SK-N-SH (cell line): Measurements from ENCODE around the gene TMEM52B. TPM values are rescaled to one million over a fixed set of nuclear protein-coding genes. Genes with fewer than 3 reads are reported as not detected.
"Not testable (repeated sequence)": the region's sequence is repeated elsewhere in the genome, so short reads cannot be mapped to it uniquely, and the experiment has no call there.

Source experiments
- CTCF ChIA-PET: fragments of 300-600, 350-600 bp; formaldehyde crosslinking; extraction: SDS; loops from one replicate; lab custom pipeline; 2021; lab: Yijun Ruan, JAX
- POLR2A ChIA-PET: fragments of 350-600 bp; sonication (Branson Sonifier 250); formaldehyde crosslinking; extraction: SDS; loops from one replicate; lab custom pipeline; 2020; ENCODE audit warnings: antibody characterized with exemption, inconsistent platforms; lab: Yijun Ruan, JAX
- DNase-seq: peaks from one replicate; pipeline ENCODE4 v3.0.0; 2012
- H2AFZ ChIP-seq: fragments of 200-600 bp; sonication (generic); 2 replicates; pipeline ENCODE4 v1.8.1; 2016; ENCODE audit warnings: antibody characterized with exemption, mild to moderate bottlenecking, low read depth
- H3F3A ChIP-seq: fragments of 200-600 bp; sonication (generic); replicated peaks from 2 replicates; pipeline ENCODE3; 2016; ENCODE audit warnings: antibody characterized with exemption, mild to moderate bottlenecking; ENCODE audit not compliant: insufficient read depth
- H3K27ac ChIP-seq, 2 experiments: fragments of 200-500 bp in 1 of 2; fragments of 200-600 bp in 1 of 2; sonication (Bioruptor generic) in 1 of 2; sonication (generic), shearing (Covaris generic) in 1 of 2; 2 replicates each; pipeline versions ENCODE4 v1.5.1 to v1.6.1; 2014 to 2016; ENCODE audit warnings: low read depth in 2 of 2, inconsistent platforms in 1 of 2, low read length in 1 of 2, mild to moderate bottlenecking in 1 of 2, mixed read lengths in 1 of 2
- H3K27me3 ChIP-seq: fragments of 200-600 bp; sonication (generic), shearing (Covaris generic); 2 replicates; pipeline ENCODE4 v1.6.1; 2016; ENCODE audit warnings: mixed run types; ENCODE audit not compliant: insufficient read depth
- H3K36me3 ChIP-seq, 2 experiments: fragments of 200-500 bp in 1 of 2; fragments of 200-600 bp in 1 of 2; sonication (Bioruptor generic) in 1 of 2; sonication (generic) in 1 of 2; replicated peaks in 1 of 2; 2 replicates each; pipeline versions ENCODE3 to v1.5.1; 2014 to 2016; ENCODE audit warnings: low read length in 1 of 2, mild to moderate bottlenecking in 1 of 2; ENCODE audit not compliant: insufficient read depth in 2 of 2, control insufficient read depth in 1 of 2
- H3K4me1 ChIP-seq, 2 experiments: fragments of 200-500 bp in 1 of 2; fragments of 200-600 bp in 1 of 2; sonication (Bioruptor generic) in 1 of 2; sonication (generic), shearing (Covaris generic) in 1 of 2; 2 replicates each; pipeline versions ENCODE4 v1.5.1 to v1.6.1; 2014 to 2016; ENCODE audit warnings: low read depth in 1 of 2, low read length in 1 of 2, mixed run types in 1 of 2; ENCODE audit not compliant: insufficient read depth in 2 of 2, control insufficient read depth in 1 of 2
- H3K4me2 ChIP-seq: fragments of 200-600 bp; sonication (generic), shearing (Covaris generic); 2 replicates; pipeline ENCODE4 v1.6.1; 2017; ENCODE audit warnings: mixed run types
- H3K4me3 ChIP-seq, 2 experiments: fragments of 200-500 bp in 1 of 2; fragments of 200-600 bp in 1 of 2; sonication (Bioruptor generic) in 1 of 2; sonication (generic), shearing (Covaris generic) in 1 of 2; 2 replicates each; pipeline versions ENCODE4 v1.5.1 to v1.8.1; 2014 to 2016; ENCODE audit warnings: low read depth in 2 of 2, inconsistent platforms in 1 of 2, low read length in 1 of 2, mild to moderate bottlenecking in 1 of 2, mixed read lengths in 1 of 2, moderate library complexity in 1 of 2
- H3K79me2 ChIP-seq: fragments of 200-600 bp; sonication (generic); 2 replicates; pipeline ENCODE4 v1.8.1; 2017; ENCODE audit warnings: mild to moderate bottlenecking; ENCODE audit not compliant: insufficient read depth
- H3K9ac ChIP-seq: fragments of 200-600 bp; sonication (generic); 2 replicates; pipeline ENCODE4 v1.6.1; 2017; ENCODE audit warnings: mixed run types
- H3K9me2 ChIP-seq: fragments of 200-600 bp; sonication (generic); 2 replicates; pipeline ENCODE4 v1.6.1; 2017; ENCODE audit warnings: mixed run types
- H3K9me3 ChIP-seq: fragments of 200-600 bp; sonication (generic); 2 replicates; pipeline ENCODE4 v1.6.1; 2017; ENCODE audit warnings: mixed run types, mild to moderate bottlenecking, moderate library complexity
- H4K20me1 ChIP-seq: fragments of 200-600 bp; sonication (generic); 2 replicates; pipeline ENCODE4 v1.6.1; 2017; ENCODE audit warnings: mild to moderate bottlenecking, mixed run types; ENCODE audit not compliant: insufficient read depth
- CHD2 ChIP-seq: fragments of 150-350 bp; IDR thresholded peaks from 2 replicates; pipeline ENCODE4 v1.6.1; 2018; ENCODE audit warnings: low read length; ENCODE audit not compliant: partially characterized antibody
- ELF1 ChIP-seq: IDR thresholded peaks from 2 replicates; pipeline ENCODE4 v1.4.0; 2012
- EP300 ChIP-seq, 2 experiments: IDR thresholded peaks; 2 replicates each; pipeline versions ENCODE4 v1.4.0 to v1.6.1; 2012; ENCODE audit warnings: borderline replicate concordance in 1 of 2, low read depth in 1 of 2, low read length in 1 of 2
- EZH2phosphoT487 ChIP-seq: fragments of 200-600 bp; sonication (generic); IDR thresholded peaks from 2 replicates; pipeline ENCODE4 v1.6.1; 2017; ENCODE audit warnings: low read depth, mixed run types, mild to moderate bottlenecking, antibody characterized with exemption, moderate library complexity, borderline replicate concordance
- FOXM1 ChIP-seq: IDR thresholded peaks from 2 replicates; pipeline ENCODE4 v1.4.0; 2012; ENCODE audit warnings: low read depth, mild to moderate bottlenecking
- GABPA ChIP-seq: IDR thresholded peaks from 2 replicates; pipeline ENCODE4 v1.4.0; 2012; ENCODE audit warnings: low read depth, mild to moderate bottlenecking
- GATA2 ChIP-seq: sonication (generic); formaldehyde crosslinking; IDR thresholded peaks from 2 replicates; pipeline ENCODE4 v1.5.0; 2020; ENCODE audit warnings: mild to moderate bottlenecking, missing genetic modification reagents
- JUND ChIP-seq: IDR thresholded peaks from 2 replicates; pipeline ENCODE4 v1.4.0; 2012
- NFIC ChIP-seq: IDR thresholded peaks from 2 replicates; pipeline ENCODE4 v1.4.0; 2012; ENCODE audit warnings: borderline replicate concordance
- PBX3 ChIP-seq: IDR thresholded peaks from 2 replicates; pipeline ENCODE4; 2012
- POLR2AphosphoS5 ChIP-seq: IDR thresholded peaks from 2 replicates; pipeline ENCODE4 v1.6.1; 2012; ENCODE audit warnings: low read depth, low read length
- RAD21 ChIP-seq: IDR thresholded peaks from 2 replicates; pipeline ENCODE4 v1.6.1; 2012; ENCODE audit warnings: mild to moderate bottlenecking, low read length
- RCOR1 ChIP-seq: fragments of 150-350 bp; IDR thresholded peaks from 2 replicates; pipeline ENCODE4 v1.6.1; 2017; ENCODE audit warnings: antibody characterized with exemption, low read length
- RFX5 ChIP-seq: IDR thresholded peaks from 2 replicates; pipeline ENCODE4 v1.6.1; 2012; ENCODE audit warnings: mild to moderate bottlenecking, improper control_type of control experiment, low read length
- RXRA ChIP-seq: IDR thresholded peaks from 2 replicates; pipeline ENCODE4 v1.4.0; 2012; ENCODE audit warnings: low read depth, mild to moderate bottlenecking, borderline replicate concordance
- SIN3A ChIP-seq: IDR thresholded peaks from 2 replicates; pipeline ENCODE4 v1.6.1; 2012; ENCODE audit warnings: low read depth, mild to moderate bottlenecking, low read length, moderate library complexity, borderline replicate concordance
- TCF12 ChIP-seq: IDR thresholded peaks from 2 replicates; pipeline ENCODE4 v1.4.0; 2012
- TEAD4 ChIP-seq: IDR thresholded peaks from 2 replicates; pipeline ENCODE4 v1.4.0; 2012; ENCODE audit warnings: mild to moderate bottlenecking, borderline replicate concordance; ENCODE audit not compliant: insufficient read depth
- USF1 ChIP-seq: IDR thresholded peaks from 2 replicates; pipeline ENCODE4 v1.4.0; 2012; ENCODE audit warnings: low read depth, borderline replicate concordance
- YY1 ChIP-seq: IDR thresholded peaks from 2 replicates; pipeline ENCODE4 v1.4.0; 2012; ENCODE audit warnings: low read depth, mild to moderate bottlenecking
- WGBS: methylation state at CpG from one replicate; pipeline ENCODE4 v1.1.6; 2017; ENCODE audit warnings: low lambda C conversion rate; 5-methylcytosine and 5-hydroxymethylcytosine counted together
- polyA plus RNA-seq, 3 experiments: library from polyadenylated mRNA; depleted of rRNA; stranded (reverse); fragments of >200 nt; gene quantifications; 2 replicates each; pipeline ENCODE4 v1.2.3, GENCODE V29; 2012

TMEM52B gene
- polyA plus RNA-seq, 1 of the 3 experiments (the other 2 are of a cell fraction) = not detected

GRCh38 chr12:10186299-10186698, 7.5 kb downstream of the TMEM52B start:
- Histone ChIP-seq H3K4me3 (no peak overlapping the region), H3K9me3 (no peaks in the 10 kb centered on the region), H3K9ac (no peak overlapping the region), H3K4me2 (no peak overlapping the region), H3K79me2 (no peaks in the 10 kb centered on the region), H3K4me1 (no peaks in the 10 kb centered on the region), H4K20me1 (no peaks in the 10 kb centered on the region), H2AFZ (no peak overlapping the region), H3F3A (no peaks in the 10 kb centered on the region), H3K27me3 (peaks cover 29% of the 10 kb centered on the region; the same call in 1 of the 2 replicates), H3K36me3 (no peaks in the 10 kb centered on the region), H3K9me2 (no peaks in the 10 kb centered on the region), H3K27ac (no peak overlapping the region)
- TF ChIP-seq NFIC (no peak), RFX5 (no peak), EP300 (IDR thresholded peaks at IDR 0.05; ENCODE audit: borderline replicate concordance in 1 of 2, low read depth in 1 of 2, low read length in 1 of 2) (no peak), CHD2 (no peak), TEAD4 (no peak), USF1 (no peak), FOXM1 (no peak), ELF1 (no peak), RXRA (no peak), YY1 (no peak), PBX3 (no peak), TCF12 (no peak), SIN3A (no peak), POLR2AphosphoS5 (no peak), GATA2 (CRISPR knock-in tag) (no peak), RAD21 (no peak), JUND (no peak), EZH2phosphoT487 (no peak), RCOR1 (no peak), GABPA (no peak)
- POLR2A ChIA-PET = no interaction called here
- CTCF ChIA-PET = interaction anchor here (1.0 to 6.5 kb wide), 2 partner anchors 33 to 436 kb away, joined by 3 to 48 read pairs; no protein-coding TSS in a partner anchor
- 26% methylated on average over 7 of the region's 11 CpGs for WGBS
- DNase-seq = no peak

GRCh38 chr12:10186958-10187357, 8.1 kb downstream of the TMEM52B start:
- H3K4me3 ChIP-seq, POLR2A ChIA-PET, H4K20me1 ChIP-seq, H3K4me1 ChIP-seq, H3K9ac ChIP-seq, H2AFZ ChIP-seq, H3K27ac ChIP-seq, H3K9me3 ChIP-seq, H3K9me2 ChIP-seq, DNase-seq, H3K79me2 ChIP-seq, H3F3A ChIP-seq, H3K4me2 ChIP-seq, H3K36me3 ChIP-seq: not testable (repeated sequence)
- H3K27me3 ChIP-seq = peaks cover 29% of the 10 kb centered on the region; the same call in 1 of the 2 replicates
- 35% methylated on average over 6 of the region's 6 CpGs for WGBS
- CTCF ChIA-PET = interaction anchor here (1.0 to 6.5 kb wide), 2 partner anchors 15 to 34 kb away, joined by 3 to 48 read pairs; no protein-coding TSS in a partner anchor
